Measurements from ENCODE around the gene CDH13. TPM values are rescaled to one million over a fixed set of nuclear protein-coding genes. Genes with fewer than 3 reads are reported as not detected.

Gene CDH13
- total and polyA plus RNA-seq, 10 of the 15 experiments (the other 5 are each of a cell fraction or from before 2014, with no cell fraction given), result under 0.01 to 0.05 TPM; not detected in 8

DNA sequence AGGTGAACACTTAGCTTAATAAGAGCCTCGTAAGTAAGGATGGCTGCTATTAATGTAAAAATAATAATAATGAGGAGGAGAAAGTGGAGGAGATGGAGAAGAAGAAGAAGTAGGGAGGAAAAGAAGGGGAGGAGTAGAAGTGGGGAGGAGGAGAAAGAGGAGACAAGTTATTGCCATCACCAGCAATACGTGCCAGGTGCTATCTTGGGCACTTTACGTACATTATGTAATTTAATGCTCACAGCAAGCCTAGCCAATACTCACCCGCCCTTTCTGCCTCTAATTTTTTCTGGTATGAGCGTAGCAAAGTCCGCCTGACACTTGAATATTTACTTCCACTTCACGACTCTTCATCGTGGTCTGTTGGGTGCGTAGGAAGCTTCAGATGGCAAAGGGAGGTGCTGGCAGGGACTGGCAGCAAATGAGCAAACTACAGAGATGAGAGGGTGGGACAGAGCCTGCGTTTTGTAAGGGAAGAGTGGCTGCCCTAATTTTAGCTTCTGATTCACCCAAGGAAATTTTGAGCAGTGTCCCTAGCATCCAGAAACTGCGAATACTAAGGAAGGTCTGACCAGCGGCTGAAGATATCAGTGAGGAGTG lies 42.1 kb upstream of the CDH13 start:
- BruUV-seq (replicated peaks), result no TSS peak
- FAIRE-seq (no peak), DNase-seq (ENCODE audit: low read depth, low spot score) (no peak), ATAC-seq (no peak)
- H3K27ac ChIP-seq (ENCODE audit: control insufficient read depth, insufficient read depth), result no peak overlapping the region
- H3K36me3 ChIP-seq (ENCODE audit: control insufficient read depth in 2 of 2, insufficient read depth in 2 of 2, low read length in 1 of 2), result no peaks in the 10 kb centered on the region
- 35% methylated on average over 12 of the region's 12 CpGs for WGBS (ENCODE audit: insufficient coverage, insufficient replicate concordance, low lambda C conversion rate, missing lambda C conversion rate)
- H3K9ac ChIP-seq (ENCODE audit: control insufficient read depth, insufficient read depth, low read length), result no peak overlapping the region
- no peaks in the 10 kb centered on the region for H3K79me2 ChIP-seq (ENCODE audit: control insufficient read depth, insufficient read depth, low read length)
- POLR2A ChIA-PET, result no interaction called here
- RAD21 ChIA-PET (ENCODE audit: unreplicated experiment), result no interaction called here
- SMC1A ChIA-PET (ENCODE audit: uncharacterized antibody, unreplicated experiment), result no interaction called here
- CTCF ChIA-PET, result no interaction called here
- no peaks in the 10 kb centered on the region for H3K4me1 ChIP-seq (ENCODE audit: control insufficient read depth, insufficient read depth, low read length)
- H3K9me3 ChIP-seq (replicated peaks; ENCODE audit: control insufficient read depth, insufficient read depth, low read length), result no peaks in the 10 kb centered on the region
- H3K27me3 ChIP-seq (replicated peaks in 1 of 2; ENCODE audit: control insufficient read depth in 2 of 2, insufficient read depth in 2 of 2, low read length in 1 of 2), result no peaks in the 10 kb centered on the region
- intact Hi-C loops (cut with micrococcal nuclease; ENCODE audit: unreplicated experiment) (loop anchor here (10.0 kb wide), 1 partner anchor 320 kb away; no protein-coding TSS in a partner anchor), in situ Hi-C loops (cut with MboI) (no loop called here)
- no peak overlapping the region for H2AFZ ChIP-seq (ENCODE audit: control insufficient read depth, low read depth, low read length)
- no peak overlapping the region for H3K4me3 ChIP-seq
- H4K20me1 ChIP-seq (ENCODE audit: control insufficient read depth, insufficient read depth), result no peaks in the 10 kb centered on the region
- H3K4me2 ChIP-seq (ENCODE audit: control insufficient read depth, insufficient read depth), result no peak overlapping the region
- TF ChIP-seq SUZ12 (IDR thresholded peaks at IDR 0.05; ENCODE audit: unreplicated experiment) (no peak), CHD2 (IDR thresholded peaks at IDR 0.05; ENCODE audit: borderline replicate concordance, low read depth, low read length) (no peak), NR2C1 (IDR thresholded peaks at IDR 0.05) (no peak), ESRRA (IDR thresholded peaks at IDR 0.05; ENCODE audit: low read length) (no peak), CEBPB (IDR thresholded peaks at IDR 0.05; ENCODE audit: borderline replicate concordance in 1 of 2, low read depth in 2 of 2, low read length in 2 of 2) (no peak), ZNF217 (IDR thresholded peaks at IDR 0.05) (no peak), MEF2B (IDR thresholded peaks at IDR 0.05; ENCODE audit: partially characterized antibody, poor library complexity, severe bottlenecking) (no peak), IKZF1 (conservative IDR thresholded peaks at IDR 0.05) (no peak), JUND (IDR thresholded peaks at IDR 0.05; ENCODE audit: low read depth, low read length) (no peak), SPI1 (IDR thresholded peaks at IDR 0.05; ENCODE audit: borderline replicate concordance, insufficient read depth, low read depth, low read length) (no peak), RCOR1 (conservative IDR thresholded peaks at IDR 0.05; ENCODE audit: low read depth, low read length) (no peak), HDAC6 (IDR thresholded peaks at IDR 0.05; ENCODE audit: unreplicated experiment) (no peak), BACH1 (IDR thresholded peaks at IDR 0.05; ENCODE audit: borderline replicate concordance) (no peak), ZNF24 (IDR thresholded peaks at IDR 0.05) (no peak)
- TF ChIP-seq, protein P1, sequence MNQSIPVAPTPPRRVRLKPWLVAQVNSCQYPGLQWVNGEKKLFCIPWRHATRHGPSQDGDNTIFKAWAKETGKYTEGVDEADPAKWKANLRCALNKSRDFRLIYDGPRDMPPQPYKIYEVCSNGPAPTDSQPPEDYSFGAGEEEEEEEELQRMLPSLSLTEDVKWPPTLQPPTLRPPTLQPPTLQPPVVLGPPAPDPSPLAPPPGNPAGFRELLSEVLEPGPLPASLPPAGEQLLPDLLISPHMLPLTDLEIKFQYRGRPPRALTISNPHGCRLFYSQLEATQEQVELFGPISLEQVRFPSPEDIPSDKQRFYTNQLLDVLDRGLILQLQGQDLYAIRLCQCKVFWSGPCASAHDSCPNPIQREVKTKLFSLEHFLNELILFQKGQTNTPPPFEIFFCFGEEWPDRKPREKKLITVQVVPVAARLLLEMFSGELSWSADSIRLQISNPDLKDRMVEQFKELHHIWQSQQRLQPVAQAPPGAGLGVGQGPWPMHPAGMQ (IDR thresholded peaks at IDR 0.05; ENCODE audit: borderline replicate concordance), result no peak
- TF ChIP-seq, protein P2, sequence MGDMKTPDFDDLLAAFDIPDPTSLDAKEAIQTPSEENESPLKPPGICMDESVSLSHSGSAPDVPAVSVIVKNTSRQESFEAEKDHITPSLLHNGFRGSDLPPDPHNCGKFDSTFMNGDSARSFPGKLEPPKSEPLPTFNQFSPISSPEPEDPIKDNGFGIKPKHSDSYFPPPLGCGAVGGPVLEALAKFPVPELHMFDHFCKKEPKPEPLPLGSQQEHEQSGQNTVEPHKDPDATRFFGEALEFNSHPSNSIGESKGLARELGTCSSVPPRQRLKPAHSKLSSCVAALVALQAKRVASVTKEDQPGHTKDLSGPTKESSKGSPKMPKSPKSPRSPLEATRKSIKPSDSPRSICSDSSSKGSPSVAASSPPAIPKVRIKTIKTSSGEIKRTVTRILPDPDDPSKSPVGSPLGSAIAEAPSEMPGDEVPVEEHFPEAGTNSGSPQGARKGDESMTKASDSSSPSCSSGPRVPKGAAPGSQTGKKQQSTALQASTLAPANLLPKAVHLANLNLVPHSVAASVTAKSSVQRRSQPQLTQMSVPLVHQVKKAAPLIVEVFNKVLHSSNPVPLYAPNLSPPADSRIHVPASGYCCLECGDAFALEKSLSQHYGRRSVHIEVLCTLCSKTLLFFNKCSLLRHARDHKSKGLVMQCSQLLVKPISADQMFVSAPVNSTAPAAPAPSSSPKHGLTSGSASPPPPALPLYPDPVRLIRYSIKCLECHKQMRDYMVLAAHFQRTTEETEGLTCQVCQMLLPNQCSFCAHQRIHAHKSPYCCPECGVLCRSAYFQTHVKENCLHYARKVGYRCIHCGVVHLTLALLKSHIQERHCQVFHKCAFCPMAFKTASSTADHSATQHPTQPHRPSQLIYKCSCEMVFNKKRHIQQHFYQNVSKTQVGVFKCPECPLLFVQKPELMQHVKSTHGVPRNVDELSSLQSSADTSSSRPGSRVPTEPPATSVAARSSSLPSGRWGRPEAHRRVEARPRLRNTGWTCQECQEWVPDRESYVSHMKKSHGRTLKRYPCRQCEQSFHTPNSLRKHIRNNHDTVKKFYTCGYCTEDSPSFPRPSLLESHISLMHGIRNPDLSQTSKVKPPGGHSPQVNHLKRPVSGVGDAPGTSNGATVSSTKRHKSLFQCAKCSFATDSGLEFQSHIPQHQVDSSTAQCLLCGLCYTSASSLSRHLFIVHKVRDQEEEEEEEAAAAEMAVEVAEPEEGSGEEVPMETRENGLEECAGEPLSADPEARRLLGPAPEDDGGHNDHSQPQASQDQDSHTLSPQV (IDR thresholded peaks at IDR 0.05), result no peak
- TF ChIP-seq, protein P3, sequence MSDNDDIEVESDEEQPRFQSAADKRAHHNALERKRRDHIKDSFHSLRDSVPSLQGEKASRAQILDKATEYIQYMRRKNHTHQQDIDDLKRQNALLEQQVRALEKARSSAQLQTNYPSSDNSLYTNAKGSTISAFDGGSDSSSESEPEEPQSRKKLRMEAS (IDR thresholded peaks at IDR 0.05; ENCODE audit: low read depth, low read length), result no peak
- TF ChIP-seq, protein P4, sequence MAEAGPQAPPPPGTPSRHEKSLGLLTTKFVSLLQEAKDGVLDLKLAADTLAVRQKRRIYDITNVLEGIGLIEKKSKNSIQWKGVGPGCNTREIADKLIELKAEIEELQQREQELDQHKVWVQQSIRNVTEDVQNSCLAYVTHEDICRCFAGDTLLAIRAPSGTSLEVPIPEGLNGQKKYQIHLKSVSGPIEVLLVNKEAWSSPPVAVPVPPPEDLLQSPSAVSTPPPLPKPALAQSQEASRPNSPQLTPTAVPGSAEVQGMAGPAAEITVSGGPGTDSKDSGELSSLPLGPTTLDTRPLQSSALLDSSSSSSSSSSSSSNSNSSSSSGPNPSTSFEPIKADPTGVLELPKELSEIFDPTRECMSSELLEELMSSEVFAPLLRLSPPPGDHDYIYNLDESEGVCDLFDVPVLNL (IDR thresholded peaks at IDR 0.05; ENCODE audit: low read depth, low read length), result no peak
